Measurements from ENCODE around the gene ARL5B. TPM values are rescaled to one million over a fixed set of nuclear protein-coding genes. Genes with fewer than 3 reads are reported as not detected.
"Not testable (repeated sequence)": the region's sequence is repeated elsewhere in the genome, so short reads cannot be mapped to it uniquely, and the experiment has no call there.

The ARL5B gene
- polyA plus RNA-seq, 2 of the 4 experiments (the other 2 are of a cell fraction) = 8.8 to 24.5 TPM

GRCh38 chr10:18627452-18628018 lies 31.7 kb upstream of the ARL5B start:
- H3K4me3 ChIP-seq = peak overlapping the region; percentile 54
- DNase-seq (ENCODE audit: low read depth in 1 of 2, low spot score in 1 of 2) (peak in 1 of 2 experiments; percentile 86), ATAC-seq (peak; percentile 71 to 87; a peak in 3 of 6 replicates)
- not testable (repeated sequence) for H3K9me3 ChIP-seq, FAIRE-seq
- 3% methylated on average over 25 of the region's 25 CpGs for WGBS (ENCODE audit: missing lambda C conversion rate)
- H3K27ac ChIP-seq = peak overlapping the region; percentile 86 to 89
- TF ChIP-seq MAFK (IDR thresholded peaks at IDR 0.05; ENCODE audit: partially characterized antibody) = peak; percentile 68
- TF ChIP-seq PHF8 (IDR thresholded peaks at IDR 0.05; ENCODE audit: borderline replicate concordance, low read depth) = peak; percentile 44; the same call in 1 of the 2 replicates
- TF ChIP-seq JUN (IDR thresholded peaks at IDR 0.05) = 0 out of 5 replicates have a peak, but pooled peaks of 1 of the 2 experiments have one; percentile 30
- CTCF ChIA-PET = interaction anchor here (0.8 kb wide), 1 partner anchor 9 kb away, joined by 4 read pairs; no protein-coding TSS in a partner anchor
- H3K4me2 ChIP-seq = peak overlapping the region; percentile 93
- POLR2A ChIA-PET = interaction anchor here (1.2 kb wide), 1 partner anchor 17 kb away, joined by 3 read pairs; no protein-coding TSS in a partner anchor
- H3K4me1 ChIP-seq = peaks cover 15% of the 10 kb centered on the region

- H3K27ac ChIP-seq; ATAC-seq; H3K4me2 ChIP-seq; H3K4me1 ChIP-seq; FAIRE-seq; H3K4me3 ChIP-seq; DNase-seq (ENCODE audit: low read depth in 1 of 2, low spot score in 1 of 2); H3K9me3 ChIP-seq; CTCF ChIA-PET; POLR2A ChIA-PET: not testable (repeated sequence)
- WGBS (ENCODE audit: missing lambda C conversion rate) = 89% methylated on average over 3 of the region's 3 CpGs
Measured at GRCh38 chr10:18632500-18632899, 26.7 kb upstream of the ARL5B start.

- ATAC-seq (no peak), FAIRE-seq (no peak), DNase-seq (ENCODE audit: low read depth in 1 of 2, low spot score in 1 of 2) (no peak)
- no peak overlapping the region for H3K4me2 ChIP-seq
- 94% methylated on average over 4 of the region's 4 CpGs for WGBS (ENCODE audit: missing lambda C conversion rate)
- no peak overlapping the region for H3K27ac ChIP-seq
- peaks cover 11% of the 10 kb centered on the region; the same call in 1 of the 3 replicates for H3K4me1 ChIP-seq
- H3K9me3 ChIP-seq = no peaks in the 10 kb centered on the region
- ChIA-PET POLR2A (no interaction called here), CTCF (interaction anchor here (1.0 to 1.1 kb wide), 2 partner anchors 8 to 13 kb away, joined by 4 read pairs; no protein-coding TSS in a partner anchor)
- TF ChIP-seq ZNF302 (CRISPR knock-in tag; IDR thresholded peaks at IDR 0.05) (no peak), ZC3H11A (IDR thresholded peaks at IDR 0.05) (no peak), NPAS2 (CRISPR knock-in tag; IDR thresholded peaks at IDR 0.05; ENCODE audit: borderline replicate concordance) (no peak), ZFP36 (IDR thresholded peaks at IDR 0.05; ENCODE audit: borderline replicate concordance, partially characterized antibody) (no peak), BCL3 (IDR thresholded peaks at IDR 0.05) (no peak)
- H3K4me3 ChIP-seq = no peak overlapping the region
Measured at GRCh38 chr10:18635995-18636394, 23.2 kb upstream of the ARL5B start.

- FAIRE-seq; ATAC-seq; H3K4me3 ChIP-seq; DNase-seq (ENCODE audit: low read depth in 1 of 2, low spot score in 1 of 2); H3K27ac ChIP-seq; H3K9me3 ChIP-seq; POLR2A ChIA-PET: not testable (repeated sequence)
- 0 out of 3 replicates have a peak overlapping the region, but pooled peaks have one; percentile 1 for H3K4me2 ChIP-seq
- WGBS (ENCODE audit: missing lambda C conversion rate) = 44% methylated on average over 1 of the region's 1 CpG
- CTCF ChIA-PET = interaction anchor here (1.1 kb wide), 1 partner anchor 12 kb away, joined by 4 read pairs; no protein-coding TSS in a partner anchor
- peaks cover 11% of the 10 kb centered on the region; the same call in 1 of the 3 replicates for H3K4me1 ChIP-seq
Measured at GRCh38 chr10:18637400-18637799, 21.8 kb upstream of the ARL5B start.

- peaks cover 11% of the 10 kb centered on the region; the same call in 1 of the 3 replicates for H3K4me1 ChIP-seq
- POLR2A ChIA-PET; H3K4me2 ChIP-seq; H3K9me3 ChIP-seq; DNase-seq (ENCODE audit: low read depth in 1 of 2, low spot score in 1 of 2); ATAC-seq; H3K27ac ChIP-seq; H3K4me3 ChIP-seq: not testable (repeated sequence)
- WGBS (ENCODE audit: missing lambda C conversion rate) = 88% methylated on average over 2 of the region's 2 CpGs
- FAIRE-seq = peak; percentile 23
- CTCF ChIA-PET = interaction anchor here (0.6 kb wide), 1 partner anchor 190 kb away, joined by 3 read pairs; no protein-coding TSS in a partner anchor
Measured at GRCh38 chr10:18639719-18640118, 19.5 kb upstream of the ARL5B start.

GRCh38 chr10:18647151-18647550 lies 12.1 kb upstream of the ARL5B start:
- ChIA-PET CTCF (no interaction called here), POLR2A (no interaction called here)
- no peak for ATAC-seq
- H3K4me2 ChIP-seq = no peak overlapping the region
- H3K9me3 ChIP-seq = no peaks in the 10 kb centered on the region
- DNase-seq (ENCODE audit: low read depth in 1 of 2, low spot score in 1 of 2) = no peak
- peaks cover 12% of the 10 kb centered on the region; the same call in 2 of the 3 replicates for H3K4me1 ChIP-seq
- no peak for FAIRE-seq
- WGBS (ENCODE audit: missing lambda C conversion rate) = 93% methylated on average over 2 of the region's 2 CpGs
- no peak overlapping the region for H3K27ac ChIP-seq
- H3K4me3 ChIP-seq = no peak overlapping the region
- TF ChIP-seq EHF (CRISPR knock-in tag; IDR thresholded peaks at IDR 0.05) = no peak
- TF ChIP-seq ZSCAN20 (CRISPR knock-in tag; IDR thresholded peaks at IDR 0.05) = no peak
- TF ChIP-seq EHMT2 (IDR thresholded peaks at IDR 0.05; ENCODE audit: low read depth) = no peak
- no peak for TF ChIP-seq RARB (CRISPR knock-in tag; IDR thresholded peaks at IDR 0.05)
- TF ChIP-seq ZNF302 (CRISPR knock-in tag; IDR thresholded peaks at IDR 0.05) = no peak
- no peak for TF ChIP-seq CHD4 (IDR thresholded peaks at IDR 0.05; ENCODE audit: borderline replicate concordance)
- TF ChIP-seq NPAS2 (CRISPR knock-in tag; IDR thresholded peaks at IDR 0.05; ENCODE audit: borderline replicate concordance) = no peak
- TF ChIP-seq TFCP2L1 (CRISPR knock-in tag; IDR thresholded peaks at IDR 0.05) = no peak
- no peak for TF ChIP-seq CBX2 (IDR thresholded peaks at IDR 0.05; ENCODE audit: borderline replicate concordance, low read depth)
- TF ChIP-seq POLR2A (IDR thresholded peaks at IDR 0.05; ENCODE audit: low read length) = no peak
- no peak for TF ChIP-seq ZC3H11A (IDR thresholded peaks at IDR 0.05)
- TF ChIP-seq ELK1 (IDR thresholded peaks at IDR 0.05; ENCODE audit: low read depth, low read length) = no peak
- TF ChIP-seq MYC (IDR thresholded peaks at IDR 0.05; ENCODE audit: borderline replicate concordance, low read length) = no peak

Data from A549 (cell line).